Transverse colon (tissue), 4 donors: ENCODE data around the gene TRPV2. TPM values are rescaled to one million over a fixed set of nuclear protein-coding genes. Genes with fewer than 3 reads are reported as not detected.

Experiments used
- DNase-seq: peaks from one replicate; pipeline ENCODE4 v3.0.0-alpha.2; 2019
- H3K27ac ChIP-seq, 4 donors: fragments of 200-600 bp; sonication (generic); 2 replicates each; pipeline ENCODE4 v1.5.1; 2016 to 2018; ENCODE audit warnings: inconsistent platforms in 4 of 4
- H3K27me3 ChIP-seq: fragments of 200-600 bp; sonication (generic); 2 replicates; pipeline ENCODE4 v1.5.1; 2017; ENCODE audit warnings: inconsistent platforms
- H3K36me3 ChIP-seq, 4 donors: fragments of 200-600 bp; sonication (generic); 2 replicates each; pipeline ENCODE4 v1.5.1; 2017 to 2019; ENCODE audit warnings: inconsistent platforms in 4 of 4
- H3K4me1 ChIP-seq, 4 donors: fragments of 200-600 bp; sonication (generic); 2 replicates each; pipeline ENCODE4 v1.5.1; 2017 to 2020; ENCODE audit warnings: inconsistent platforms in 4 of 4
- H3K4me3 ChIP-seq, 4 donors: fragments of 200-600 bp; sonication (generic); 1 replicate in 1 of 4; 2 replicates in 3 of 4; pipeline versions ENCODE4 v1.5.1 to v1.6.1; 2017 to 2019; ENCODE audit warnings: inconsistent platforms in 4 of 4
- H3K9me3 ChIP-seq, 2 donors: fragments of 200-600 bp; sonication (generic); 2 replicates each; pipeline ENCODE4 v1.5.1; 2017 to 2019; ENCODE audit warnings: inconsistent platforms in 2 of 2
- CTCF ChIP-seq, 5 experiments: fragments of 200-600 bp in 3 of 5; fragments of 450-650 bp in 2 of 5; sonication (generic) in 3 of 5; IDR thresholded peaks; 1 replicate in 2 of 5; 2 replicates in 3 of 5; pipeline ENCODE4 v1.5.1; 2016 to 2017; ENCODE audit warnings: antibody characterized with exemption in 5 of 5, inconsistent platforms in 3 of 5, mild to moderate bottlenecking in 2 of 5, moderate library complexity in 1 of 5
- EP300 ChIP-seq: sonication (generic); formaldehyde crosslinking; IDR thresholded peaks from one replicate; pipeline ENCODE4 v1.6.1; 2017; ENCODE audit warnings: antibody characterized with exemption, low read depth
- POLR2A ChIP-seq: fragments of 450-650 bp; IDR thresholded peaks from one replicate; pipeline ENCODE4 v1.6.1; 2016; ENCODE audit warnings: antibody characterized with exemption, mild to moderate bottlenecking, moderate library complexity
- POLR2AphosphoS5 ChIP-seq, 3 donors: sonication (generic); formaldehyde crosslinking; IDR thresholded peaks; one replicate each; pipeline ENCODE4 v1.6.1; 2016; ENCODE audit warnings: antibody characterized with exemption in 3 of 3
- WGBS, 2 donors: methylation state at CpG; one replicate each; pipeline ENCODE4 v1.1.5; 2018; ENCODE audit warnings: low coverage in 1 of 2; 5-methylcytosine and 5-hydroxymethylcytosine counted together
- in situ Hi-C, 4 donors: fragments of 200-750 bp; cut with MboI; loops; one replicate each; pipeline versions ENCODE4 v1.15.0 to v1.15.1; 2017; ENCODE audit warnings: low sequenced_read_pairs in 3 of 4, low pct_ligation_motif_present in 1 of 4, low pct_unique_long_range_greater_than_20kb in 1 of 4
- intact Hi-C: fragments of 100-400 bp; cut with DNase I; formaldehyde crosslinking; loops from one replicate; pipeline ENCODE4 v1.15.1; 2023; ENCODE audit warnings: low total_unique reads
- total RNA-seq, 4 donors: library from RNA; depleted of rRNA; stranded (reverse); fragments of >200 nt; gene quantifications; one replicate each; pipeline ENCODE4 v1.1.0, GENCODE V29; 2016

The TRPV2 gene
- total RNA-seq, 4 donors from 2014 or later = 2.4 to 8.2 (median 4.4) TPM

DNA sequence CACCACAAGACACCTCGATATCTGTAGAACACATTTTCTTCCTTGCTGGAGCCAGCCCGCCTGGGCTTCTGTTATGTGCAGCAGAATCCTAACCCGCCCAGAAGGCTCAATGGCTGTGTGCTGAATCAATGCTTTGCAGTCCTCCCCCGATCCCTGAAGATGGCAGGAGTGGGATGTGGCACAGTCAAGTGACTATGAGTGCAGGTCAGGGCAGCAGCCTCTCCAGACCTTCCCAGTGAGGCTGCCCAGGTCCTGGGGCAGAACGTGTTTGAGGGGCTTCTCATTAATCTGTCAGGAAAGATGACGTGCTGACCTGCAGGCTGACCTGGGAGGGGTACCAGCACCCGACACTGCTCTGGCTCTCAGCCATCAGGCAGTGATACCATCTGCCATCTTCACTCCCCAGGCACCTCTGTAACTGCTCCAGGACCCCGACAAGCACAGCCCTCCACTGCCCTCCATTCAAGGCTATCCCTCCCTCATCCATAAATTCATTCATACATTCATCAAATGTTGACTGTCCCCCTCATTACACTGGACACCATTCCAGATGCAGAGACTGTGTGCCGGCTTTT, 41.5 kb downstream of the TRPV2 start:
- 85% methylated on average over 9 of the region's 9 CpGs; no CpG with 5 or more reads in 1 of the 2 donors for WGBS, 2 donors
- Histone ChIP-seq H3K4me1 (peaks cover 0 to 8% (median 0%) of the 10 kb centered on the region in 4 donors), H3K27ac (no peak overlapping the region), H3K4me3 (no peak overlapping the region), H3K27me3 (no peaks in the 10 kb centered on the region), H3K9me3 (no peaks in the 10 kb centered on the region), H3K36me3 (peaks cover 0 to 7% (median 0%) of the 10 kb centered on the region in 4 donors)
- no peak for TF ChIP-seq CTCF (IDR thresholded peaks at IDR 0.05)
- no peak for TF ChIP-seq POLR2A
- TF ChIP-seq EP300 = no peak
- TF ChIP-seq POLR2AphosphoS5 (IDR thresholded peaks at IDR 0.05) = no peak
- intact Hi-C loops = no loop called here
- in situ Hi-C loops = loop anchor here (5.0 to 10.0 kb wide), 3 partner anchors 55 to 60 kb away; no protein-coding TSS in a partner anchor
- DNase-seq = no peak

DNA sequence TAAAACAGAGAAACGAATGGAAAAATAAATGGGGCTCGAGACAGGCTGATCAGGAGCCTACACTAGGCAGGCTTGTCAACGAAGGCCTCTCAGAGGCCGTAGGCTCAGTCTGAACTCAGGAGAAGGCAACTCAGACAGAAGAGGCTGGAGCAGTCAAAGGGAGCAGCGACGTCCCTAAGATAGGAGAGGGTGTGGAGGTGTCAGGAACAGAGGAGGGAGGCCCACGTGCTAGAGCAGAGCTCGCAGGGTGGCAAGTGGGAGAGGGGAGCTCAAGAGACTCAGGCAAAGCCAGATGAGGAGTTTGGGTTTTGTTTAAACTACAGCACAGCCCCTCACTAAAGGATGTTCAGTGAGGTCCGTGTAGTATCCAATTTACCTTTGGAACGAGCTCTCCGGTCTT, 43.9 kb downstream of the TRPV2 start:
- WGBS, 2 donors = 82 to 85% methylated on average over 8 to 11 of the region's 11 CpGs
- Histone ChIP-seq H3K4me3 (no peak overlapping the region), H3K9me3 (no peaks in the 10 kb centered on the region), H3K4me1 (peaks cover 14 to 21% (median 17%) of the 10 kb centered on the region in 4 donors), H3K36me3 (peaks cover 0 to 7% (median 0%) of the 10 kb centered on the region in 4 donors), H3K27ac (no peak overlapping the region), H3K27me3 (no peaks in the 10 kb centered on the region)
- intact Hi-C loops = no loop called here
- TF ChIP-seq CTCF (IDR thresholded peaks at IDR 0.05) (no peak), POLR2AphosphoS5 (IDR thresholded peaks at IDR 0.05) (no peak), POLR2A (no peak), EP300 (no peak)
- DNase-seq = no peak
- in situ Hi-C loops = loop anchor here (5.0 to 10.0 kb wide), 3 partner anchors 53 to 58 kb away; no protein-coding TSS in a partner anchor

GRCh38 chr17:16459855-16460550, 44.6 kb downstream of the TRPV2 start:
- no peak overlapping the region for H3K4me3 ChIP-seq
- no peaks in the 10 kb centered on the region for H3K27me3 ChIP-seq
- peaks cover 18 to 28% (median 25%) of the 10 kb centered on the region in 4 donors for H3K4me1 ChIP-seq
- in situ Hi-C loops (loop anchor here (5.0 to 10.0 kb wide), 3 partner anchors 52 to 57 kb away; no protein-coding TSS in a partner anchor), intact Hi-C loops (no loop called here)
- no peak for TF ChIP-seq POLR2AphosphoS5 (IDR thresholded peaks at IDR 0.05)
- no peak for TF ChIP-seq CTCF (IDR thresholded peaks at IDR 0.05)
- TF ChIP-seq EP300 = no peak
- no peak for TF ChIP-seq POLR2A
- H3K27ac ChIP-seq = no peak overlapping the region
- DNase-seq = no peak
- no peaks in the 10 kb centered on the region for H3K9me3 ChIP-seq
- WGBS, 2 donors = 84 to 100% methylated on average over 1 to 5 of the region's 5 CpGs
- peaks cover 0 to 7% (median 0%) of the 10 kb centered on the region in 4 donors for H3K36me3 ChIP-seq

DNA sequence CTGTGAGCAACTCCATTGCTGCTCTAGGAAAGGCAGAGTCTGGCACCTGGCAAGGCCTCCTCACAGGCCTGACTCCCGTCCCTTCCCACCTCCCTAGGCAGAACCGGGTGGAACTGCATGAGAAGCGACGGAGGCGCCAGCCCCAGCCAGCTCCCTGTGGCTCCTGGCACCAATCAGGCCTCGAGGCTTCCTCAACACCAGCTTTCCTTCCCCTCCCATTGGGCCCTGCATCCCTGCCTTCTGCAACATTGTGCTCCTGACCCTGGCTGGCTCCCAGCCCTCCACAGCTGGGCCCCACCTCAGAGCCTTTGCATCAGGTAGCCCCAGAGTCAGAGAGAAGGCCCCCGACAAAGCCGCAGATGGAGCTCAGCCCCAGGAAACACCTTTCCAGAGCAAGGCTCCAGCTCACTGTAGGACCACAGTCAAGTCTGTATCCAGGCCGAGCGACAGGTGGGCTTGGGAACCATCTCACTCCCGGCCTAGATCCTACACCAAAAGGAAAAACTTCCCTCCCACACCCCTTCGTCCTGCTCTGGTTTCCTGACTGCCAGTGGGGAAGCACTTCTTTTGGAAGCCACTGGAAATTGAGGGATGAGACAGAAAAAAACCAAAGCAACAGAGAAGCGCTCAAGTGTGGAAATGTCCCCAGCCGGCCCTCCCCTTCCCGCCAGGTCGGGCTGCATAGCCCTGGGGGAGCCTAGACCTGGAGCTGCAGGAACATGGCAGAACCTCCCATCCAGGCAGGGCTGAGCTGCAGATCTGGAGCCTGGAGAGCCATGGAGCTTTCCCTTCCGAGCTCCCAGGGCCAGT, 45.6 kb downstream of the TRPV2 start:
- TF ChIP-seq EP300 = no peak
- TF ChIP-seq CTCF (IDR thresholded peaks at IDR 0.05) = no peak
- TF ChIP-seq POLR2AphosphoS5 (IDR thresholded peaks at IDR 0.05) = no peak
- TF ChIP-seq POLR2A = no peak

More for the DNA sequence above, 45.6 kb downstream of the TRPV2 start:
- intact Hi-C loops = no loop called here
- in situ Hi-C loops = no loop called here
- Histone ChIP-seq H3K27me3 (no peaks in the 10 kb centered on the region), H3K36me3 (peaks cover 0 to 7% (median 0%) of the 10 kb centered on the region in 4 donors), H3K4me3 (no peak overlapping the region), H3K27ac (no peak overlapping the region), H3K9me3 (no peaks in the 10 kb centered on the region), H3K4me1 (peaks cover 25 to 36% (median 31%) of the 10 kb centered on the region in 4 donors)
- no peak for DNase-seq
- WGBS, 2 donors = 80 to 91% methylated on average over 1 to 17 of the region's 17 CpGs
